Heart left ventricle (tissue), 16 donors: Measurements from ENCODE around the gene UROS. TPM values are rescaled to one million over a fixed set of nuclear protein-coding genes. Genes with fewer than 3 reads are reported as not detected.
A peak's percentile ranks its signal among the peaks of the same experiment; 100 is the strongest.

ENCODE experiments used
- ATAC-seq, 4 donors: fragments of 200-7000 bp; cut with Tn5 transposase; one replicate each; pipeline ENCODE4 v1.9.1; 2020 to 2022; ENCODE audit warnings: moderate library complexity in 4 of 4, mild to moderate bottlenecking in 3 of 4, moderate number of reproducible peaks in 1 of 4
- DNase-seq, 5 donors: peaks; one replicate each; pipeline ENCODE4 v3.0.0-alpha.2; 2020
- H3K27ac ChIP-seq, 12 donors: fragments of 200-600 bp; sonication (generic) in 4 of 12; one replicate each; pipeline versions ENCODE4 v1.5.0 to v1.8.0; 2016 to 2022; ENCODE audit warnings: mild to moderate bottlenecking in 2 of 12
- H3K27me3 ChIP-seq, 9 donors: fragments of 200-600 bp; sonication (generic) in 2 of 9; one replicate each; pipeline versions ENCODE4 v1.5.1 to v1.8.0; 2016 to 2022; ENCODE audit warnings: mild to moderate bottlenecking in 3 of 9
- H3K36me3 ChIP-seq, 9 donors: fragments of 200-600 bp; sonication (generic) in 2 of 9; one replicate each; pipeline versions ENCODE4 v1.5.0 to v1.8.0; 2018 to 2022; ENCODE audit warnings: mild to moderate bottlenecking in 2 of 9
- H3K4me1 ChIP-seq, 12 donors: fragments of 200-600 bp; sonication (generic) in 4 of 12; one replicate each; pipeline versions ENCODE4 v1.5.0 to v1.8.0; 2016 to 2022; ENCODE audit warnings: mild to moderate bottlenecking in 3 of 12
- H3K4me3 ChIP-seq, 12 donors: fragments of 200-600 bp; sonication (generic) in 4 of 12; one replicate each; pipeline versions ENCODE4 v1.5.0 to v1.8.0; 2017 to 2022; ENCODE audit warnings: mild to moderate bottlenecking in 9 of 12, moderate library complexity in 4 of 12
- H3K9me3 ChIP-seq, 12 donors: fragments of 200-600 bp; sonication (generic) in 4 of 12; one replicate each; pipeline versions ENCODE4 v1.5.0 to v1.8.0; 2016 to 2022; ENCODE audit warnings: mild to moderate bottlenecking in 1 of 12
- POLR2A ChIP-seq, 2 donors: fragments of 450-650 bp; IDR thresholded peaks; one replicate each; pipeline ENCODE4 v1.6.1; 2017; ENCODE audit warnings: antibody characterized with exemption in 2 of 2, mild to moderate bottlenecking in 2 of 2, moderate library complexity in 2 of 2
- WGBS, 4 donors: extraction: QIAGEN DNeasy Blood & Tissue Kit in 2 of 4; methylation state at CpG; one replicate each; pipeline versions ENCODE4 v1.1.5 to v1.1.7; 2013 to 2018; 5-methylcytosine and 5-hydroxymethylcytosine counted together
- intact Hi-C, 10 donors: fragments of 100-400 bp; cut with DNase I; formaldehyde crosslinking; loops; one replicate each; pipeline versions ENCODE4 v1.11.1 to v1.14.2; 2022
- polyA plus RNA-seq, 2 donors: library from polyadenylated mRNA; stranded (reverse); fragments of 200-250 nt; gene quantifications; one replicate each; pipeline ENCODE4 v1.2.3, GENCODE V29; 2013
- total RNA-seq, 9 donors: library from RNA; depleted of rRNA in 2 of 9; stranded (reverse); fragments of >200 nt in 2 of 9; fragmentation: NEBNext Ultra II Directional in 3 of 9; extraction: Animal tissue kit (Norgen Biotek cat#: 25700) in 3 of 9; gene quantifications; one replicate each; pipeline versions ENCODE4 v1.1.0 to v1.2.4, GENCODE V29; 2016 to 2023
- TF ChIP-seq, protein P1 (sequence below), 12 donors: fragments of 200-600 bp; sonication (generic) in 4 of 12; IDR thresholded peaks; one replicate each; pipeline versions ENCODE4 v1.5.0 to v1.8.0; 2018 to 2022; ENCODE audit warnings: antibody characterized with exemption in 12 of 12, mild to moderate bottlenecking in 5 of 12
- donor health status: ischemic (EF 13 %, LVEDD 7.1; RV severe dilation, severe dysfunction).
- donor health status: healthy with polysubstance abuse.
- donor health status: DM: no; HTN: yes; CAD: no.
- donor health status: DM: no; HTN: no; CAD: no.
- donor health status: ischemic (EF 25% LVEDD 6.9; RV normal size, moderate dysfunction).
- donor health status: ischemic (EF 25% LVEDD 5.7; RV mildly dilated, moderate dysfunction).
- donor health status: healthy.
- donor health status: DM: yes; HTN: yes; CAD: no.
- donor health status: ischemic (EF 35%, LVEDD 5.7; RV mildly dilated, moderate dysfunction).
- donor health status: nonischemic (EF 11% LVEDD 7.7; RV severe dilation, severe dysfunction).
- donor health status: DM: yes; HTN: yes; CAD: no.
- donor health status: PGD.
- donor health status: ischemic (EF 29% LVEDD 5.4; RV normal size, mild dysfunction).
- donor health status: nonischemic (EF 23%, LVEDD 6.1; RV moderate dilation, normal function).

Gene UROS
- total and polyA plus RNA-seq, 11 donors, result 38.3 to 81.4 (median 68.5) TPM

- DNase-seq (no peak), ATAC-seq (no peak)
- 89 to 96% (median 94%) methylated on average over 7 of the region's 7 CpGs for WGBS, 4 donors
- H3K4me1 ChIP-seq, result peaks cover 0 to 22% (median 0%) of the 10 kb centered on the region in 12 donors
- no peaks in the 10 kb centered on the region for H3K27me3 ChIP-seq
- TF ChIP-seq POLR2A (IDR thresholded peaks at IDR 0.05), result no peak
- TF ChIP-seq, protein P1, sequence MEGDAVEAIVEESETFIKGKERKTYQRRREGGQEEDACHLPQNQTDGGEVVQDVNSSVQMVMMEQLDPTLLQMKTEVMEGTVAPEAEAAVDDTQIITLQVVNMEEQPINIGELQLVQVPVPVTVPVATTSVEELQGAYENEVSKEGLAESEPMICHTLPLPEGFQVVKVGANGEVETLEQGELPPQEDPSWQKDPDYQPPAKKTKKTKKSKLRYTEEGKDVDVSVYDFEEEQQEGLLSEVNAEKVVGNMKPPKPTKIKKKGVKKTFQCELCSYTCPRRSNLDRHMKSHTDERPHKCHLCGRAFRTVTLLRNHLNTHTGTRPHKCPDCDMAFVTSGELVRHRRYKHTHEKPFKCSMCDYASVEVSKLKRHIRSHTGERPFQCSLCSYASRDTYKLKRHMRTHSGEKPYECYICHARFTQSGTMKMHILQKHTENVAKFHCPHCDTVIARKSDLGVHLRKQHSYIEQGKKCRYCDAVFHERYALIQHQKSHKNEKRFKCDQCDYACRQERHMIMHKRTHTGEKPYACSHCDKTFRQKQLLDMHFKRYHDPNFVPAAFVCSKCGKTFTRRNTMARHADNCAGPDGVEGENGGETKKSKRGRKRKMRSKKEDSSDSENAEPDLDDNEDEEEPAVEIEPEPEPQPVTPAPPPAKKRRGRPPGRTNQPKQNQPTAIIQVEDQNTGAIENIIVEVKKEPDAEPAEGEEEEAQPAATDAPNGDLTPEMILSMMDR (IDR thresholded peaks at IDR 0.05), result no peak
- H3K9me3 ChIP-seq, result no peaks in the 10 kb centered on the region
- H3K4me3 ChIP-seq, result no peak overlapping the region
- H3K36me3 ChIP-seq, result peaks cover 0 to 94% (median 76%) of the 10 kb centered on the region in 9 donors
- H3K27ac ChIP-seq, result peak overlapping the region in 1 of 12 donors; percentile 78
- intact Hi-C loops, result no loop called here
These were observed 29.4 kb upstream of the UROS start for GRCh38 chr10:125852487-125852886.

GRCh38 chr10:125850766-125851731, 28.0 kb upstream of the UROS start:
- WGBS, 4 donors, result 77 to 88% (median 83%) methylated on average over 2 of the region's 2 CpGs

DNA sequence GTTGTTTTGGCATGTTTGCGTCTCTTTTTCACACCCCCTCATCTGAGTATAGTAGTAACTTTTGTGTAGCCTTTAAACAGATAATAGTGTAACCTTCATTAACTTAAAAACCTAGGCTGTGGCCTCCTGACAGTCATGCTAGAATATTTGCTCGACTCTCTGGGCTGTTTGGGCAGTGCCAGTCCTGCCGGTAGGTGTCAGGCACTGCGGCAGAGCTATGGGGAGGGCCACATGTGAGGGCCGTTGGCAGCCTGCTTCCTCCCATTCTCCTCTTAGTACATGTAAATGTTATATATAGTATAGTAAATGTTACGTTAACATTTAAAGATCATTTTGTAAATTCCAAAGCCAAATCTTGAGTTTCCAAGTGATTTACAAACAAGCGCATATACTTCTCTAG, 26.4 kb upstream of the UROS start:
- TF ChIP-seq POLR2A (IDR thresholded peaks at IDR 0.05), result no peak
- TF ChIP-seq, protein P1 (IDR thresholded peaks at IDR 0.05), result no peak
- H3K36me3 ChIP-seq, result peaks cover 0 to 90% (median 74%) of the 10 kb centered on the region in 9 donors

More at GRCh38 chr10:125850766-125851731, 28.0 kb upstream of the UROS start:
- TF ChIP-seq, protein P1 (IDR thresholded peaks at IDR 0.05), result no peak
- TF ChIP-seq POLR2A (IDR thresholded peaks at IDR 0.05), result no peak
- Histone ChIP-seq H3K36me3 (peaks cover 0 to 93% (median 75%) of the 10 kb centered on the region in 9 donors), H3K27me3 (no peaks in the 10 kb centered on the region), H3K4me3 (no peak overlapping the region), H3K9me3 (no peaks in the 10 kb centered on the region), H3K4me1 (peaks cover 0 to 22% (median 0%) of the 10 kb centered on the region in 12 donors), H3K27ac (peak overlapping the region in 9 of 12 donors; percentile 30 to 83 (median 66))
- ATAC-seq (peak; percentile 32 to 88 (median 78)), DNase-seq (no peak)
- intact Hi-C loops, result no loop called here

GRCh38 chr10:125848857-125849256, 25.8 kb upstream of the UROS start:
- Histone ChIP-seq H3K36me3 (peaks cover 0 to 90% (median 78%) of the 10 kb centered on the region in 9 donors), H3K4me1 (peaks cover 0 to 40% (median 8%) of the 10 kb centered on the region in 12 donors), H3K4me3 (no peak overlapping the region), H3K27ac (peak overlapping the region in 1 of 12 donors; percentile 31), H3K9me3 (no peaks in the 10 kb centered on the region), H3K27me3 (no peaks in the 10 kb centered on the region)
- intact Hi-C loops, result no loop called here
- no peak for ATAC-seq
- no peak for TF ChIP-seq POLR2A (IDR thresholded peaks at IDR 0.05)
- TF ChIP-seq, protein P1 (IDR thresholded peaks at IDR 0.05), result no peak
- DNase-seq, result no peak
- WGBS, 4 donors, result 92 to 96% (median 96%) methylated on average over 2 of the region's 2 CpGs

More for the DNA sequence above, 26.4 kb upstream of the UROS start:
- Histone ChIP-seq H3K4me1 (peaks cover 0 to 34% (median 6%) of the 10 kb centered on the region in 12 donors), H3K9me3 (no peaks in the 10 kb centered on the region), H3K4me3 (no peak overlapping the region), H3K27me3 (no peaks in the 10 kb centered on the region), H3K27ac (peak overlapping the region in 5 of 12 donors; percentile 4 to 31 (median 24))
- intact Hi-C loops, result no loop called here
- no peak for DNase-seq
- WGBS, 4 donors, result 87 to 95% (median 89%) methylated on average over 7 of the region's 7 CpGs
- peak in 1 of 4 donors; percentile 46 for ATAC-seq
